Spleen (tissue), 13 donors: ENCODE measurements around the gene CHP2. TPM values are rescaled to one million over a fixed set of nuclear protein-coding genes. Genes with fewer than 3 reads are reported as not detected.
A peak's percentile ranks its signal among the peaks of the same experiment; 100 is the strongest.

Experiments
- DNase-seq: peaks from one replicate; pipeline ENCODE4 v3.0.0-alpha.2; 2020
- H3K27ac ChIP-seq, 8 donors: fragments of 200-600 bp; sonication (generic) in 7 of 8; 1 replicate in 4 of 8; 2 replicates in 4 of 8; pipeline versions ENCODE4 v1.5.0 to v1.8.0; 2016 to 2021; ENCODE audit warnings: inconsistent platforms in 4 of 8, mild to moderate bottlenecking in 4 of 8, moderate library complexity in 1 of 8
- H3K27me3 ChIP-seq, 7 donors: fragments of 200-600 bp; sonication (generic) in 6 of 7; replicated peaks in 1 of 7; 1 replicate in 4 of 7; 2 replicates in 3 of 7; pipeline versions ENCODE4 v1.5.0 to v1.8.0; 2016 to 2021; ENCODE audit warnings: inconsistent platforms in 3 of 7, mild to moderate bottlenecking in 1 of 7
- H3K36me3 ChIP-seq, 6 donors: fragments of 200-600 bp; sonication (generic) in 5 of 6; 1 replicate in 4 of 6; 2 replicates in 2 of 6; pipeline versions ENCODE4 v1.5.0 to v1.8.0; 2016 to 2021; ENCODE audit warnings: inconsistent platforms in 2 of 6
- H3K4me1 ChIP-seq, 6 donors: fragments of 200-600 bp; sonication (generic) in 5 of 6; 1 replicate in 3 of 6; 2 replicates in 3 of 6; pipeline versions ENCODE4 v1.5.0 to v1.8.0; 2016 to 2021; ENCODE audit warnings: inconsistent platforms in 3 of 6
- H3K4me3 ChIP-seq, 8 donors: fragments of 200-600 bp; sonication (generic) in 7 of 8; 1 replicate in 4 of 8; 2 replicates in 4 of 8; pipeline versions ENCODE4 v1.5.0 to v1.8.0; 2016 to 2021; ENCODE audit warnings: inconsistent platforms in 4 of 8, mild to moderate bottlenecking in 4 of 8, moderate library complexity in 2 of 8
- H3K9me3 ChIP-seq, 8 donors: fragments of 200-600 bp; sonication (generic) in 7 of 8; 1 replicate in 4 of 8; 2 replicates in 4 of 8; pipeline versions ENCODE4 v1.5.0 to v1.8.0; 2016 to 2021; ENCODE audit warnings: inconsistent platforms in 4 of 8
- CTCF ChIP-seq, 11 experiments: fragments of 200-600 bp in 7 of 11; fragments of 450-650 bp in 4 of 11; sonication (generic) in 4 of 11; IDR thresholded peaks in 8 of 11; conservative IDR thresholded peaks in 3 of 11; 1 replicate in 7 of 11; 2 replicates in 4 of 11; pipeline versions ENCODE4 v1.4.0 to v1.8.0; 2016 to 2021; ENCODE audit warnings: antibody characterized with exemption in 11 of 11, inconsistent platforms in 4 of 11, mild to moderate bottlenecking in 1 of 11
- POLR2A ChIP-seq, 3 donors: fragments of 450-650 bp; IDR thresholded peaks; one replicate each; pipeline ENCODE4 v1.5.1; 2017; ENCODE audit warnings: antibody characterized with exemption in 3 of 3, mild to moderate bottlenecking in 1 of 3
- POLR2AphosphoS5 ChIP-seq, 3 donors: sonication (generic); formaldehyde crosslinking; IDR thresholded peaks; one replicate each; pipeline ENCODE4 v1.5.1; 2017; ENCODE audit warnings: antibody characterized with exemption in 3 of 3
- WGBS, 5 donors: extraction: QIAGEN DNeasy Blood & Tissue Kit in 3 of 5; methylation state at CpG; one replicate each; pipeline versions ENCODE4 v1.1.5 to v1.1.7; 2013 to 2018; 5-methylcytosine and 5-hydroxymethylcytosine counted together
- intact Hi-C: fragments of 100-400 bp; cut with DNase I; formaldehyde crosslinking; loops from one replicate; pipeline ENCODE4 v1.15.0; 2023; ENCODE audit warnings: low total_unique reads
- long read RNA-seq, 2 donors: transcript quantifications; one replicate each; lab custom pipeline, GENCODE V29; 2026
- polyA plus RNA-seq, 3 donors: library from polyadenylated mRNA; stranded (reverse); fragments of 200-250 nt; gene quantifications; one replicate each; pipeline ENCODE4 v1.2.1, GENCODE V29; 2013
- total RNA-seq, 7 donors: library from RNA; depleted of rRNA in 3 of 7; stranded (reverse); fragments of >200 nt in 3 of 7; fragmentation: NEBNext Ultra II Directional in 4 of 7; extraction: Animal tissue kit (Norgen Biotek cat#: 25700) in 4 of 7; gene quantifications; one replicate each; pipeline versions ENCODE4 v1.1.0 to v1.2.1, GENCODE V29; 2016 to 2021
- donor health status: healthy with polysubstance abuse.
- donor health status: DM: no; HTN: no; CAD: no; lungs with moderate emphysema.
- donor health status: DM: no; HTN: no; CAD: no.
- donor health status: Bipolar disorder and iron deficiency.
- donor health status: healthy.
- donor health status: DM: no; HTN: no; CAD: no.
- donor health status: DM: yes; HTN: yes; CAD: no.

CHP2 gene
- total RNA-seq: not detected
- polyA plus RNA-seq: under 1 TPM in 1 of 3 donors, not detected in 2; 0.06 TPM
- long read RNA-seq, donor 1, partial matches to known transcripts: 0 of 1 reads
- long read RNA-seq, donor 1, other reads (novel, unspliced or antisense): 0 of 1 reads
- long read RNA-seq, donor 2: 0 reads

GRCh38 chr16:23754594-23755483 lies at the start of gene CHP2:
Gene CHP2, plus strand, starts transcription at chr16:23755026. Its CDS starts 24 bp downstream, at chr16:23755050.
- Histone ChIP-seq H3K27me3 (peaks cover 4 to 88% (median 31%) of the 10 kb centered on the region in 7 donors), H3K4me3 (peak within 1 kb of the TSS in 7 of 8 donors; percentile 2 to 64 (median 28)), H3K36me3 (no peaks in the 10 kb centered on the region), H3K9me3 (no peaks in the 10 kb centered on the region), H3K27ac (no peak within 1 kb of the TSS), H3K4me1 (peaks cover 7 to 15% (median 10%) of the 10 kb centered on the region in 6 donors)
- no peak for DNase-seq
- intact Hi-C loops: no loop called here
- 5 to 10% (median 7%) methylated on average over 61 to 80 of the region's 80 CpGs for WGBS, 5 donors
- TF ChIP-seq CTCF (IDR thresholded peaks at IDR 0.05 in 8 of 11, conservative IDR thresholded peaks at IDR 0.05 in 3 of 11) (no peak), POLR2AphosphoS5 (IDR thresholded peaks at IDR 0.05) (peak in 1 of 3 donors; percentile 13), POLR2A (IDR thresholded peaks at IDR 0.05) (no peak)

- peak; percentile 7 for DNase-seq
- 78 to 97% (median 84%) methylated on average over 2 of the region's 2 CpGs for WGBS, 5 donors
- intact Hi-C loops: no loop called here
- no peak overlapping the region for H3K4me3 ChIP-seq
- H3K36me3 ChIP-seq: no peaks in the 10 kb centered on the region
- H3K27ac ChIP-seq: no peak overlapping the region
- TF ChIP-seq CTCF (IDR thresholded peaks at IDR 0.05 in 8 of 11, conservative IDR thresholded peaks at IDR 0.05 in 3 of 11) (no peak), POLR2AphosphoS5 (IDR thresholded peaks at IDR 0.05) (no peak), POLR2A (IDR thresholded peaks at IDR 0.05) (no peak)
- peaks cover 0 to 38% (median 0%) of the 10 kb centered on the region in 7 donors for H3K27me3 ChIP-seq
- peaks cover 0 to 27% (median 23%) of the 10 kb centered on the region in 8 donors for H3K9me3 ChIP-seq
- H3K4me1 ChIP-seq: no peaks in the 10 kb centered on the region
Measured at GRCh38 chr16:23705517-23705902, 49.3 kb upstream of the CHP2 start.

GRCh38 chr16:23706439-23706838 lies 48.4 kb upstream of the CHP2 start:
- TF ChIP-seq CTCF (IDR thresholded peaks at IDR 0.05 in 8 of 11, conservative IDR thresholded peaks at IDR 0.05 in 3 of 11): no peak
- TF ChIP-seq POLR2AphosphoS5 (IDR thresholded peaks at IDR 0.05): no peak
- TF ChIP-seq POLR2A (IDR thresholded peaks at IDR 0.05): no peak
- Histone ChIP-seq H3K9me3 (peaks cover 0 to 28% (median 23%) of the 10 kb centered on the region in 8 donors), H3K27me3 (peaks cover 0 to 43% (median 0%) of the 10 kb centered on the region in 7 donors), H3K4me3 (no peak overlapping the region), H3K27ac (no peak overlapping the region), H3K36me3 (no peaks in the 10 kb centered on the region), H3K4me1 (no peaks in the 10 kb centered on the region)
- WGBS, 5 donors: 79 to 87% (median 86%) methylated on average over 4 of the region's 4 CpGs
- intact Hi-C loops: no loop called here
- DNase-seq: peak; percentile 47

GRCh38 chr16:23709536-23709935 lies 45.3 kb upstream of the CHP2 start:
- DNase-seq: peak; percentile 6
- TF ChIP-seq CTCF (IDR thresholded peaks at IDR 0.05 in 8 of 11, conservative IDR thresholded peaks at IDR 0.05 in 3 of 11): no peak
- no peak for TF ChIP-seq POLR2AphosphoS5 (IDR thresholded peaks at IDR 0.05)
- no peak overlapping the region for H3K27ac ChIP-seq
- peaks cover 0 to 65% (median 22%) of the 10 kb centered on the region in 7 donors for H3K27me3 ChIP-seq
- intact Hi-C loops: no loop called here
- peaks cover 0 to 22% (median 17%) of the 10 kb centered on the region in 8 donors for H3K9me3 ChIP-seq
- H3K4me3 ChIP-seq: no peak overlapping the region
- peaks cover 0 to 5% (median 0%) of the 10 kb centered on the region in 6 donors for H3K4me1 ChIP-seq
- H3K36me3 ChIP-seq: no peaks in the 10 kb centered on the region
